HFF-Myc (cell line): ENCODE data around the gene TOR1A.

Experiments used
- DNase-seq: peaks from one replicate; pipeline ENCODE4 v3.0.0-alpha.2; 2011; ENCODE audit warnings: low read depth; ENCODE audit errors: extremely low read depth
- H3K4me3 ChIP-seq: replicated peaks from 2 replicates; pipeline ENCODE4 v1.5.1; 2011; ENCODE audit warnings: low read depth, mild to moderate bottlenecking, control low read depth, low read length
- TF ChIP-seq, protein P1 (sequence below): IDR thresholded peaks from 2 replicates; pipeline ENCODE4 v1.5.1; 2012; ENCODE audit warnings: mild to moderate bottlenecking, low read depth, low read length, control low read depth; ENCODE audit errors: missing control alignments

The TOR1A gene

DNA sequence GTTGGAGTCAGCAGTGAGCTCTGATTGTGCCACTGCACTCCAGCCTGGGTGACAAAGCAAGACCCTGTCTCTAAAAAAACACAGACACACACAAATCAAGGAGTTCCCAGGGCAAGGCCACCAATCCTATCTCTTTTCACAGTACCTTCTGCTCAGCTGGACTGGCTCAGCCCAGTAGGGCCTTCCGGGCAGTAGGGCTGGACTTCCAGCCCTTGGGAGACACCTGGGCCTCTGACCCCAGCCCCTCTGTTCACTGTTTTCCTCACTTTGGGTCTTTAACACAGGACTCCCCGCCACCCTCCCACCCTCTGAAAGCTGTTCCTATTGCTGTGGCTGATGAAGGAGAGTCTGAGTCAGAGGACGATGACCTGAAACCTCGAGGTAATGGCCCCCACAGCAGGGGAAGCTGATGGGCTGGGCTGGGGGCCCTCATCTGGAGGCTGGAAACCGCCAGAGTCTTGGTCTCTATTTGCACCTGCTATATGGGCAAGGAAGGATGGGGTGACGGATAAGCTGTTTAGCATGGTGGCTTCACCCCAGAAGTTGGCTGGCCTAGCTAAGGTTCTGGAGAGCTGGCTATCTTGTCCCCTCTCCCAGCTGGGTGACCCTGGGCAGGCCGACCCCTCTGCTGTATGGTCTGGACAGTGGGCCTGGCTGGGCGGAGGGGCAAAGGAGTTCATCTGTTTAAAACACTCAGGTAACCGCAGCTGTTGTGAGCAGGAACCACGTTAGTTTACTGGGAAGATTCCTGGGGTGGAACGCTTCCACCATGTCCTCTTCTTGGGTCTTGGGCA is 36.9 kb upstream of the TOR1A start:
- TF ChIP-seq, protein P1, sequence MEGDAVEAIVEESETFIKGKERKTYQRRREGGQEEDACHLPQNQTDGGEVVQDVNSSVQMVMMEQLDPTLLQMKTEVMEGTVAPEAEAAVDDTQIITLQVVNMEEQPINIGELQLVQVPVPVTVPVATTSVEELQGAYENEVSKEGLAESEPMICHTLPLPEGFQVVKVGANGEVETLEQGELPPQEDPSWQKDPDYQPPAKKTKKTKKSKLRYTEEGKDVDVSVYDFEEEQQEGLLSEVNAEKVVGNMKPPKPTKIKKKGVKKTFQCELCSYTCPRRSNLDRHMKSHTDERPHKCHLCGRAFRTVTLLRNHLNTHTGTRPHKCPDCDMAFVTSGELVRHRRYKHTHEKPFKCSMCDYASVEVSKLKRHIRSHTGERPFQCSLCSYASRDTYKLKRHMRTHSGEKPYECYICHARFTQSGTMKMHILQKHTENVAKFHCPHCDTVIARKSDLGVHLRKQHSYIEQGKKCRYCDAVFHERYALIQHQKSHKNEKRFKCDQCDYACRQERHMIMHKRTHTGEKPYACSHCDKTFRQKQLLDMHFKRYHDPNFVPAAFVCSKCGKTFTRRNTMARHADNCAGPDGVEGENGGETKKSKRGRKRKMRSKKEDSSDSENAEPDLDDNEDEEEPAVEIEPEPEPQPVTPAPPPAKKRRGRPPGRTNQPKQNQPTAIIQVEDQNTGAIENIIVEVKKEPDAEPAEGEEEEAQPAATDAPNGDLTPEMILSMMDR: no peak
- DNase-seq: no peak
- no peak overlapping the region for H3K4me3 ChIP-seq

DNA sequence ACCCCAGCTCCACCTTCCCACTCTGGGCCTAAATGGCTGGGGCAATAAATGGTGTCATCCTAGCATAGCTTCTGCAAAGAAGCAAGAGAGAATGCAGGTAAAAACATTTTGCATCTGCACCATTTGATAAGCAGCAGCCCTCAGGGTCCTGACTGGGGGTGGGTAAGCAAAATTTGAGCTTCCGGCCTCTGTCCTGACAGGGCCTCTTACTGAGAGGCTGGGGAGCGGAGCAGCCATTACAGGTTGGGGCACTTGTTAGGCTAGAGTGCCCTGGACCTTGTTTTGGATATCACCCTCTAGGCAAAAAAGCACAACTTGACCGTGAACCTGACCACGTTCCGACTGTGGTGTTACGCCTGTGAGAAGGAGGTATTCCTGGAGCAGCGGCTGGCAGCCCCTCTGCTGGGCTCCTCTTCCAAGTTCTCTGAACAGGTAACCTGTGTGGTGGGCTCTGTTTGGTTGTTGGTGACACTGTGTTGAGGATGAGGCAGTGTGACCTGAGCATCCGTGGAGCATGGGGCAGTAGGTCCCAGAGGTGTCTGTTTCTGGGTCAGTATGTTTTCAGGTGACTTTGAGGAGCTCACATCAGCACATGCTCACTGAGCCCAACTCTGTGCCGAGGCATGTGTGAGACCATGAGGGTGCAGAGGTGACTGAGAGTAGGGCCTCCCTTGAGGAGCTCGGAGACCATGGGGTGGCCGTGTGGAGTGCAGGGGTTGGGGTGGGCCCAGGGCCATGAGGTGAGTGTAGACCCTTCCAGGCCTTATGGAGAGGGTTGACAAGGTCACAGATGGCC is 34.4 kb upstream of the TOR1A start:
- no peak for DNase-seq
- H3K4me3 ChIP-seq: no peak overlapping the region
- TF ChIP-seq, protein P1: no peak

DNA sequence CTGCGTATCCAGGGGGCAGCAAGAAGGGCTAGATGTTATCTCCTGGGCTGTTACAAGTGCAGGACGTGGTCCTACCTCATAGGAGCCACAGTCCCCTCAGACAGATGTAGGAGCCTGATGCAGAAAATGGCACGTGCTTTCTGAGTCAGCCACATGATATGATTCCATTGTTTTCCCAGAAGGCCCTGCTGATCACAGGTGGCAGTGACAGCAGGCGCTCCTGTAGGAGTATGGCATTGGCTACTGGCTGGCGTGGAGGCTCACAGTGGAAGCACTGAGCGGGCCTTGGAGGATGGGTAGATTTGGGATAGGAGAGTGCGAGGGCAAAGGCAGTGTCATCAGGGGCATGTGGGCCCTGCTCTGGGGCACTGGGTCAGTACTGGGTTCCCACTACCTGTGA is 33.3 kb upstream of the TOR1A start:
- H3K4me3 ChIP-seq: no peak overlapping the region
- TF ChIP-seq, protein P1: no peak

DNA sequence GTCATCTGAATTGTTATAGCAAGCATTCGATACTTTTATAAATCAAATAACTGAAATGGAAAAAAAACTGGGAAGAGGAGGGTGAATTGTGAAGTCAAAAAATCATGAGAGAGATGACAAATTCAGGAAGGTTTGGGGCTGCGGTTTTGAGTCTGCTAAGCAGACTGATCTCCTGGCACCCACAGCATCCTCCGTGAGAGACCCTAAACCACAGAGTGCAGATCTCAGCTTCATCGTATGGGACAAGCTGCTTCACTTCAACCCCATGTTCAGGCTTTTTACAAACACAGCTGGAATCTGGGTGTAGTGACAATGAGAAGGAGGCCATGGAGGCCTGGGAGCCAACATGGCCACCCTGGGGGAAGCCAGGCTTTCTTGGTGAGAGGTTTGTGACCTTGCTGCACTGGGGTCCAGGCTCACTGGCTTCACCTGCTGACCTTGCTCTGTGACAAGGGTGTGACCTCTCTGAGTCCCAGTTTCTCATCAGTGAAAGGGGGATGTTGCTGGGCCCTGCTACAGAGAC is 30.7 kb upstream of the TOR1A start:
- H3K4me3 ChIP-seq: no peak overlapping the region
- TF ChIP-seq, protein P1: no peak
- DNase-seq: no peak

More for the DNA sequence above, 33.3 kb upstream of the TOR1A start:
- DNase-seq: no peak

- DNase-seq: no peak
- TF ChIP-seq, protein P1: no peak
- H3K4me3 ChIP-seq: no peak overlapping the region
Measured at GRCh38 chr9:129853614-129854013, 29.7 kb upstream of the TOR1A start.

DNA sequence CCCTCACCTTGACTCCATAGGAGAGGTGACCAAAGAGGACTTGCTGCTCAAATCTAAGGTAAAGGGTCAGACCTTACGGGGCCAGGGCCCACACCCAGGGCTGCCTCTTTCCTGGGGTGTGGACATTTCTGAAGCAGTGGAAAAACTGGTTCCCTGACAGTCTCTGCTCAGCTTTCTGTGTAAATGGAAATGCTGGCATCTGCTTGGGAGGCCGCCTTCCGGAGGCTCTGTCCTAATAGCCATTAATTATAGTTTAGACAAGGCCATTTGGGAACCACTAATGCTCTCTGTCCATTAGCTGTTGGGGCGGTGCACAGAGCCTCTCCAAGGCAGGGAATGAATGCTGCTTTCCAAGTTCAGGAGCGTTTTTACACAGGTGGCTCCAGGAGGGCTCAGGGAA is 28.6 kb upstream of the TOR1A start:
- H3K4me3 ChIP-seq: no peak overlapping the region
- TF ChIP-seq, protein P1: no peak
- DNase-seq: no peak
